Loucy (cell line): ENCODE measurements around the gene TRMT61B.

ENCODE experiments used
- H2AFZ ChIP-seq: fragments of 200-600 bp; sonication (generic); 2 replicates; pipeline ENCODE4 v1.6.0; 2016; ENCODE audit warnings: antibody characterized with exemption, mild to moderate bottlenecking, low read length, moderate library complexity
- H3F3A ChIP-seq: fragments of 200-600 bp; 2 replicates; pipeline ENCODE4 v1.6.0; 2016; ENCODE audit warnings: antibody characterized with exemption, low read depth, mild to moderate bottlenecking
- H3K27me3 ChIP-seq: fragments of 200-600 bp; sonication (generic); 2 replicates; pipeline ENCODE4 v1.6.1; 2014; ENCODE audit warnings: low read length, mild to moderate bottlenecking; ENCODE audit not compliant: insufficient read depth, poor library complexity, severe bottlenecking
- H3K36me3 ChIP-seq: fragments of 200-600 bp; sonication (generic); 2 replicates; pipeline ENCODE4 v1.6.1; 2016; ENCODE audit warnings: low read length; ENCODE audit not compliant: insufficient read depth
- H3K4me1 ChIP-seq: fragments of 200-600 bp; sonication (generic); 2 replicates; pipeline ENCODE4 v1.5.1; 2014; ENCODE audit warnings: low read length, mild to moderate bottlenecking; ENCODE audit not compliant: insufficient read depth, poor library complexity, severe bottlenecking
- H3K4me2 ChIP-seq: fragments of 200-600 bp; sonication (generic); 2 replicates; pipeline ENCODE4 v1.6.0; 2014; ENCODE audit warnings: antibody characterized with exemption, low read length, low read depth, mild to moderate bottlenecking; ENCODE audit not compliant: poor library complexity, severe bottlenecking
- H3K4me3 ChIP-seq: fragments of 200-600 bp; sonication (generic); 2 replicates; pipeline ENCODE4 v1.5.1; 2014; ENCODE audit warnings: low read length, mild to moderate bottlenecking, mixed read lengths; ENCODE audit not compliant: poor library complexity, severe bottlenecking
- H3K79me2 ChIP-seq: fragments of 200-600 bp; sonication (generic); 2 replicates; pipeline ENCODE4 v1.6.1; 2014; ENCODE audit warnings: low read length; ENCODE audit not compliant: insufficient read depth
- H3K9ac ChIP-seq: fragments of 200-600 bp; sonication (generic); 2 replicates; pipeline ENCODE4 v1.6.0; 2014; ENCODE audit warnings: mild to moderate bottlenecking, low read depth, low read length, moderate library complexity; ENCODE audit not compliant: poor library complexity, severe bottlenecking
- H3K9me2 ChIP-seq: fragments of 200-600 bp; sonication (generic); replicated peaks from 2 replicates; pipeline ENCODE4 v1.6.1; 2016; ENCODE audit warnings: low read depth, low read length, mixed read lengths
- H3K9me3 ChIP-seq: fragments of 200-600 bp; sonication (generic); 2 replicates; pipeline ENCODE4 v1.6.1; 2014; ENCODE audit warnings: mild to moderate bottlenecking, antibody characterized with exemption, low read length, low read depth; ENCODE audit not compliant: insufficient read depth
- H4K20me1 ChIP-seq: fragments of 200-600 bp; sonication (generic); 2 replicates; pipeline ENCODE4 v1.6.0; 2014; ENCODE audit warnings: antibody characterized with exemption, low read length, mild to moderate bottlenecking; ENCODE audit not compliant: insufficient read depth, poor library complexity, severe bottlenecking
- EZH2phosphoT487 ChIP-seq: fragments of 200-600 bp; IDR thresholded peaks from 2 replicates; pipeline ENCODE4 v1.6.1; 2018; ENCODE audit warnings: antibody characterized with exemption, mild to moderate bottlenecking, moderate library complexity, borderline replicate concordance
- TF ChIP-seq, protein P1 (sequence below): fragments of 200-600 bp; sonication (generic); conservative IDR thresholded peaks from 2 replicates; pipeline ENCODE4 v1.5.1; 2014; ENCODE audit warnings: mild to moderate bottlenecking, antibody characterized with exemption, low read length

The TRMT61B gene

GRCh38 chr2:28838971-28839370 is 31.1 kb downstream of the TRMT61B start:
- no peak overlapping the region for H3K9ac ChIP-seq
- H3F3A ChIP-seq = no peaks in the 10 kb centered on the region
- H3K36me3 ChIP-seq = no peaks in the 10 kb centered on the region
- no peaks in the 10 kb centered on the region for H3K79me2 ChIP-seq
- H3K4me3 ChIP-seq = no peak overlapping the region
- H3K4me1 ChIP-seq = no peaks in the 10 kb centered on the region
- TF ChIP-seq, protein P1, sequence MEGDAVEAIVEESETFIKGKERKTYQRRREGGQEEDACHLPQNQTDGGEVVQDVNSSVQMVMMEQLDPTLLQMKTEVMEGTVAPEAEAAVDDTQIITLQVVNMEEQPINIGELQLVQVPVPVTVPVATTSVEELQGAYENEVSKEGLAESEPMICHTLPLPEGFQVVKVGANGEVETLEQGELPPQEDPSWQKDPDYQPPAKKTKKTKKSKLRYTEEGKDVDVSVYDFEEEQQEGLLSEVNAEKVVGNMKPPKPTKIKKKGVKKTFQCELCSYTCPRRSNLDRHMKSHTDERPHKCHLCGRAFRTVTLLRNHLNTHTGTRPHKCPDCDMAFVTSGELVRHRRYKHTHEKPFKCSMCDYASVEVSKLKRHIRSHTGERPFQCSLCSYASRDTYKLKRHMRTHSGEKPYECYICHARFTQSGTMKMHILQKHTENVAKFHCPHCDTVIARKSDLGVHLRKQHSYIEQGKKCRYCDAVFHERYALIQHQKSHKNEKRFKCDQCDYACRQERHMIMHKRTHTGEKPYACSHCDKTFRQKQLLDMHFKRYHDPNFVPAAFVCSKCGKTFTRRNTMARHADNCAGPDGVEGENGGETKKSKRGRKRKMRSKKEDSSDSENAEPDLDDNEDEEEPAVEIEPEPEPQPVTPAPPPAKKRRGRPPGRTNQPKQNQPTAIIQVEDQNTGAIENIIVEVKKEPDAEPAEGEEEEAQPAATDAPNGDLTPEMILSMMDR = no peak
- no peak overlapping the region for H3K4me2 ChIP-seq
- no peaks in the 10 kb centered on the region for H4K20me1 ChIP-seq
- H3K9me2 ChIP-seq = no peaks in the 10 kb centered on the region
- H3K27me3 ChIP-seq = no peaks in the 10 kb centered on the region
- H2AFZ ChIP-seq = no peak overlapping the region
- no peaks in the 10 kb centered on the region for H3K9me3 ChIP-seq

- Histone ChIP-seq H3K27me3 (no peaks in the 10 kb centered on the region), H3K79me2 (no peaks in the 10 kb centered on the region), H3K4me2 (no peak overlapping the region), H3K9me2 (no peaks in the 10 kb centered on the region), H3K4me1 (no peaks in the 10 kb centered on the region), H3F3A (no peaks in the 10 kb centered on the region), H3K4me3 (no peak overlapping the region), H3K9ac (no peak overlapping the region), H3K9me3 (no peaks in the 10 kb centered on the region), H2AFZ (no peak overlapping the region), H4K20me1 (no peaks in the 10 kb centered on the region), H3K36me3 (no peaks in the 10 kb centered on the region)
- TF ChIP-seq, protein P1 = no peak
- no peak for TF ChIP-seq EZH2phosphoT487
Observed at GRCh38 chr2:28835781-28836180, 34.3 kb downstream of the TRMT61B start.

DNA sequence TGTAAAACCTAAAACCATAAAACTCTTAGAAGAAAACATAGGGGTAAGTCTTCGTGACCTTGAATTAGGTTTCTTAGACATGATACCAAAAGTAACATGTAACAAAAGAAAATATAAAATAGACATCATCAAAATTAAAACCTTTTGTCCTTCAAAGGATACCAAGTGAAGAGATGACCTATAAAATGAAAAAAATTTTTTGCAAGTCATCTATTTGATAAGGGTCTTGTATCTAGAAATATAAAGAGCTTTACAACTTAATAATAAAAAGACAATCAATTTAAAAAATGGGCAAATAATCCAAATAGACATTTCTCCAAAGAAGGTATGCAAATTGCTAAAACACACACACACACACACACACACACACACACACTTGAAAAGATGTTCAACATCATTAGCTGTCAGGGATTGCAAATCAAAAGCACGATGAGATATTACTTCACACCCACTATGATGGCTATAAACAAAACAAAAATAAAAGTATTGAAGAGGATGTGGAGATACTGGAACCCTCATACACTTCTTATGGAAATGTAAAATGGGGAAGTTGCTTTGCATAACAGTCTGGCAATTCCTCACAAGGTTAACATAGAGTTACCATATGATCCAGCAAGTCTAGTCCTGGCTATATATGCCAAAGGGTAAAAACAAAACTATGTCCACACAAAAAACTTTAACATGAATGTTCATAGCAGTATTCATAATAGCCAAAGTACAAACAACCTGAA is 36.2 kb downstream of the TRMT61B start:
- no peaks in the 10 kb centered on the region for H3K4me1 ChIP-seq
- no peaks in the 10 kb centered on the region for H4K20me1 ChIP-seq
- no peaks in the 10 kb centered on the region for H3K9me2 ChIP-seq
- no peaks in the 10 kb centered on the region for H3K79me2 ChIP-seq
- no peaks in the 10 kb centered on the region for H3K27me3 ChIP-seq
- no peak overlapping the region for H3K4me2 ChIP-seq
- H3K36me3 ChIP-seq = no peaks in the 10 kb centered on the region
- TF ChIP-seq, protein P1 = no peak
- no peak for TF ChIP-seq EZH2phosphoT487
- no peak overlapping the region for H2AFZ ChIP-seq
- H3K9ac ChIP-seq = no peak overlapping the region
- H3F3A ChIP-seq = no peaks in the 10 kb centered on the region
- no peaks in the 10 kb centered on the region for H3K9me3 ChIP-seq
- no peak overlapping the region for H3K4me3 ChIP-seq
